GM19324 (cell line): ENCODE measurements around the gene SATB2.

Source experiments
- ATAC-seq: cut with Tn5 transposase; IDR thresholded peaks from one replicate; pipeline ENCODE4 v1.9.1; 2021; ENCODE audit warnings: mild to moderate bottlenecking, moderate library complexity; ENCODE audit not compliant: unreplicated experiment, low FRiP score

SATB2 gene

DNA sequence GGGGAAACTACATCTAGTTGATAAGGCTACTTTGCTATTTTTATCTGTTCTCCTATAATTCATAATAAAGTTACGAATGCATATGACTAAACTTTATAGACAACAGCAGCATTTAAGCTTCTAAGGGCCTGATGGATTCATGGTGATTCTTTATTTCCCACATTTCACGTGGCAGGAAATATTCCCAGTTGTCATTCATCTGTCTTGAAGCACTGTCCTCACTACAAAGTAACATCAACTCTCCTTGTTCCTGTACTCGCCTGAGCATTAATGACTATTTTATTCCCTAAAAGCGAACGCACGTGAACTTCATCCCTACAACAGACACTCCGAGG lies 2.6 kb downstream of the SATB2 start:
- ATAC-seq, result no peak

DNA sequence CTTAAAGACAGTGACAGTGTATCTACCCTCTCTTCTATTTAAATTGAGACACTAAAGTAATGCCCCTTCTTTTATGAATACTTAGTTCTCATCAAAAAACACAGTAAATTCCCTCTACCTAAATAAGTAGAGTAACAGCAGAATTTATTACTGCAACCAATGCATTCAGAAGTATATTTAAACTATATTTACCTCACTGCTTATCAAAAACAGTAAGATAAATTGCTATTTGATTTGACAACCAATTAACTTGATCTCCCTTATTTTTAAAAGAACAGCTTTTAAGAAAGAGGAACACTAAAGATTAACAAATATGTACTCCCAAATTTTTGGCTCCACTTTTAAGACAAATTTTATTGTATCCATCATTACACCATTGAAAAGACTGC lies 4.8 kb downstream of the SATB2 start:
- no peak for ATAC-seq

DNA sequence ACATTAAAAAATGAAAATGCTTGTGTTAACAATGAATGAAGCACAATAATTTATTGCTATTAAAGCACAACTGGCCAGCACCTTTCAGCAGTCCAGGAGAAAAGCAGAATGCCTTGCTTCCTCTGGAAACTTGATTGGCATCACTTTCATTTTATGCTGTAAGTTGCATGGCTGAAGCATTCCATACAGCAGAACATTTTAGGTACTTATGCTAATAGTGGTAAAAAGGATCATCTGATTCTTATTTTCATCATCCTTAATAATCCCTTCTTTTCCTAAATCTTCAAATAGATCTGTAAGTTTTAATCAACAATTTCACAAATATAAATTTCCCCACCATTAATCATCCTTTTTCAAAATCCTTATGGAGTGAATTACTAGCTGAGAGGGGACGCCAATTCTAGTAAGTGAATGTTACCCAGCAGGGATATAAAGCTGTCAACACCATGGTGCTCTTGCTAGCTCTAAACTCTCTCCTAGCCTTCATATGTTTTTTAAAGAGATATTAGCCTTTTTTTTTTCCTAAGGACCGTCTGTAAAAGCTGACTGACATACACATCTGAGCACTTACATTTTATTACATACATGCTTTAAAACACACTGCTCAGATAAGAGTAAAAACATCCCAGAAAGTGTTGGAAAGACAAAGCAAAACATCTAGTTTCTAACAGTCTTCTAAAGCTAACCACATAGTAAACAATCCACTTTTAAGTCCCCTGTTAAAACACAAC lies 5.3 kb downstream of the SATB2 start:
- no peak for ATAC-seq

DNA sequence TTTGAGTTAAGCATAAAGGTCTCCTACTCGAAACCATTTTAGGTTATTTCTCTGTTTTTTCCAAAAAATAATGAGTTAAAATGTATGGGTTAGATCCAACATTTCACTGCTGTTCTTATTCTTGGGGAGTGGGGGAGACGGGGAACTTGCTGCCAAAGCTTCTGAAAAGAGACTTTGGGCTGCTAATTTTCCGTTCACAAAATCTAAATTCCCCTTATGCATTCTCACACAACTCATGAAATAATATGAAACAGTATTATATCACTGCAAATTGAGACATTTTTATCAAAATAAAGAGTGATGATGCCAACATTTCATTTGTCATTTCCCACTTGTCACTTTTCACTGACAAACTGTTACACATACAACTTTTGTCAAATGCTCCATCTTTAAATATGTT lies 7.8 kb downstream of the SATB2 start:
- ATAC-seq, result no peak

DNA sequence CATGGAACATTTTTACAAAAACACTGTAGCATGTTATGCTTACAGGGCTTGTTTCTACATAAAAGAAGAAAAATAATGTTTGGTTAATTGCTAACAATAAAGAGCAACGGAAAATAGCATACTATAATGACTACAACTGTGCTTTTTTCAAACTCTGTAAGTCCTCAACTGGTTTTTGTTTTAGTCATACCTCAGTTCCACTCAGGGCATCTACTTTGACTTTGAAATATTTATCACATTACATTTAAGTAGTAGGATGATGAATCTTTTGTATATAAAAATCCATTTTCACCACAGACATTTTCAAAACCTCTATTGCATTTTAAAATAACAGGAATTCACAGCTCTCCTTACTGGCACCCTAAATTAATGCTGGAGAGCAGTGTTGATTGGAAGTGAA lies 8.3 kb downstream of the SATB2 start:
- ATAC-seq, result no peak

DNA sequence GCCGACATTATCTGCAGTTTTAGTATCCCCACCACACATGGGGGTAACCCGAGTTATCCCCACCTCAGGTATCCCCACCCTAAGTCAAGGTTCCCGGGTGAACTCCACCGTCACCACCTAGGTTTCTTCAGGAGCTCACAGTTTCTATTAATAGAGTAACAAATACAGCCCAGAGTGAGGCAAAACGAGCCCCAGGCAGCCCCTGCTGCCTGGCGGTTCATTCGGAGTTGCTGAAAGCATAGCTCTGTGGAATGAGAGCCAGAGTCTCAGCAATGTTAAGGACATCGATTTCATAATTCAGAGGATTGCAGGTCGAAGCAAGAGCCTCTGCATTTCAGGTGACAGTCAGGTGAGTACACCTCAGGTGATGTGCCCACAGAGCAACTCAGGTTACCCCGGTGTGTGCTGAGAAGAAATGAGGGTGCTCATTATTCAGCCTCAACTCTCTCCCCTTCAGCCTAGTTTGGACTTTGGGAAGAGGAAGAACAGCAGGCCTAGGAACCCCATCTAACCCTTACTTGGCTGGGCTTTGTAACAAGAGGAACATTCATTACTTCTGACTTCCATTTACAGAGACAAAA lies 10.7 kb downstream of the SATB2 start:
- no peak for ATAC-seq

DNA sequence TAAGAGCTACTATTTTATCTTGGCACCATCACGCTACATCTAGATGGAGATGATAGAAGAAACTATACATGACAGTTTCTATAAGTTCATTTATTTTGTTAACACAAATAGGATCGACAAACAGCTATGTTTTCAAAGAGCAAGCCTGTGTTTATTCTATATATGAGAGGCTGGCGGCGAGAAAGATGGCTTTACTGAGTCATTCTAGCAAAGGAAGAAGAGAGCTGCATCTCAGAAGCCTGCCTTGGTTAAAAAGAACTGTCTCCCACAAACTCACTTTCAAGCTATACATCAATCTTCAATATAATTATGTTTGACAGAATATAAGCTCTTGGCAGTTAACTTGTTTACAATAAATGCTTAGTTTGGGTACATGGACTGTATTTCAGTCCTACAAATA lies 13.0 kb downstream of the SATB2 start:
- ATAC-seq, result no peak

DNA sequence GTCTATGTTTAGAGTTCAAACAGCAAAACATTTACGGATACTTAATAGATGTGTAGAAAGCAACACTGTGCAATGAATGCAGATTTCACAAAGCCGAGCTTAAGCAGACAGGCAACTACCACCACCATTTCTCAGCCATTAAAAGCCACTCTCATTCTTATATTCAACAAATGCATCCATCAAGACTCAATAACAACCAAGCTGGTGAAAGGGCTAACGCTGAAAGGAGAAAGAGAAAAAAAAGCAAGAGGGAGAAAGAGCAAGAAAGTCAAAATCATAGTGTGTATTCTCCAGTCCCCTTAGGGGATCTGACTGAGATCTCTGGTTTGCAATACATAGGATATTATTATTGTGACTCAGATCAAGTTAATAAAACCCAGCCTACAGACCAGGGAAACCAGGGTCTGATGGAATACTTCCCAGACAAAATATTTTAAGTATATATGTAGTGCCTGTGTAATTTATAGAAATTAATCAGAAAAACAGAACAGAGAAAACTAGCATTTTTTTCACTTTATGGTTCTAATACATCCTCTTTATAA lies 14.1 kb downstream of the SATB2 start:
- ATAC-seq, result no peak

DNA sequence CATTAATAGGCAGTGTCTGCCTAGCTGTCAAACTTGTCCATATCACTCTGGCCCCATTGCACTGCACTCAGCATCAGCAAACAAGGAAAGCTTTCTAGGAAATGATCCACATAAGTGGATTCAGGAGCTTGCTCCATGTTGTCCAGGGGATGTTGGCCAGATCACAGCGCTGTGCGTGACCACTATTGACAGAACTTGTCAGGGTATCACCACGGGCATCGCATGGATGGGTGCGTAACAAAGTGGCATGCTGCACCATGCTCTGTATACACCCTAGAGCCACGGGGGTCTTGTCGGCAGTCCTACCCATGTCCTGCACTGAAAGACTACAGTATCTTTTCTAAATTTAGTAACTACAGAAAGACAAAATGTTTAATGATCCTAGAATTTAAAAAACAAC lies 15.6 kb downstream of the SATB2 start:
- no peak for ATAC-seq

DNA sequence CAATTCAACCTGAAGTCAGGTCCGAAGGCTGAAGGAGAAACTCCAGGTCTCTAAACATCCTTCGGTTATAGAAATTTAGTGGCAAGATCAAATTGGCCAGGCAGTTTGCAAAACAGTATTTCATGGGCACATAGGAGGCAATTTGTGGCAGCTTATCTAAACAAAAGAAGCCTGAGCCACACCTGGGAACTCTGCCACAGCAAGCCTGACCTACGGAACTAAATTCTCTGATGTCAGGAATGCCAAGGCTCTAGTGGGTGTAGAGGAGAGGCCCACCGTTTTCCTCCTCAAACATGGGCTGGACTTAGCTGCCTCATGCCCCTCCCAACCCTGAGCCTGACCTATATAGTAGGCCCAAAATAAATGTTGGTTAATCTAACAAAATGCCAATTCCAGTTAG lies 16.0 kb downstream of the SATB2 start:
- ATAC-seq, result no peak

DNA sequence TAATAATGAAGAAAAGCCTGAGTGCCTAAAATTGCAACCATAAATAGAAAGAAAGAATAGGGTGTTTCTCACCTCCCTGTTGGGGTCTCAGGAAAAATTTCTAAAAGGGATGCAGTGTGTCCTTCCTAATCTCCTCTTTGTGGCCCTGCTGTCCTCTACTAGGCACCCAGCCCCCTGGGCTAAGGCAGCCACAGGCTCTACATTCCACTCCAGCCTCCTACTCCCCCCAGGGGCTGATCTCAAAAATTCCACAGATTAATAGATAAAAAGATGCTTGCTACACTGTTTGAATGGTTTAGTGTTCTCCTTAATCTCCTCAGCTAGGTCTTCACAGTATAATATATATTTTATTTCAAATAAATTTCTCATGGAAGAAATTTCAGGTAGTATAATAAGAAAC lies 17.6 kb downstream of the SATB2 start:
- no peak for ATAC-seq

DNA sequence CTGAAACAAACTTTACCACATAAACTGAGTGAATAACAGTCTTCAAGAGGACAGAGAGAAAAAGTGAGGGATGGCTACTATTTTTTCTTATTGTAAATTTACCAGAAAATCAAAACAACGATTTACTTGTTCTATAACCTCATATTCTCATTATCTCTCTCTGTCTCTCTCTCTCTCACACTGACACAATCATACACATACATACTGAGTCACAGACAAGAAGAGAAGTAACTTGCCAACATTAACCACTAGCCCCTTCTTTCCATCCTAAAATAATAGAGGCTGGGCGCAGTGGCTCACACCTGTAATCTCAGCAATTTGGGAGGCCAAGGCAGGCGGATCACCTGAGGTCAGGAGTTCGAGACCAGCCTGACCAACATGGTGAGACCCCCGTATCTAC lies 18.2 kb downstream of the SATB2 start:
- no peak for ATAC-seq

DNA sequence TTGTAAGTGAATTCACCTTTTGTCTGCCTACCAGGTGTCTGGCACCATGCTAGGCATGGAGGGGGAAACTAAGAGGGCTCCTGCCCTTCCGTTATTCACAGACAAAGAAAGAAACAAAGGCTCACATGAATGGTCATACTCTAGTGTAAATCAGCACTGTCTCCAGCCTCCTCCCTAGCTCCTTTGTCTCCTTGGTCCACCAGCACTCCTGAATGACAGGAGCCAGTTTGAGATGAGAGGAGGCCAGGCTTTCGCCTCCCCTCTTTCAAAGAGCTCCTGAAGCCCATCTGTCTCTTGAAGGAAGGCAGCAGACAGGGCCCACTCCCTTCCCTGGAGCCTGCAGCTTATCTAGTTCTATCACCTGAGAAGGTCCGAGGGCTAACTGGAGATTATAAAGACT lies 18.7 kb downstream of the SATB2 start:
- no peak for ATAC-seq

DNA sequence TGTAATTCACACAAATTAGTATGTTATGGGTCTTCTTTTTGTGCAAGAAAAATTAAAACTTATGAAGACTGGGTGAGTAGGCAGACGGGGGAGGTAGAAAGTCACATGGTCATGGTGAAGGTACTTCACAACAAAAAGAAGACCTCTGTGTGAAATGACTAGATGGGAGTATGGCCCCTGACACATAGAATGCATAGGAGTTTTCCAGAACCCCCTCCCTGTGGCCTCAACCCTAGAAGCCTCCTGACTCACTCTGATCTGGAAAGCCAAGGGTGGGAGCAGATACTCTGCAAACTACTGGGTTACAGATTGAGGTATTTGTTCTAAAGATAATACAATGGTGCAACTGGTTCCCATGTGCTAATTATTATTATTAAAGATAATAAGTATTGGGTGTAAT lies 23.2 kb downstream of the SATB2 start:
- no peak for ATAC-seq

DNA sequence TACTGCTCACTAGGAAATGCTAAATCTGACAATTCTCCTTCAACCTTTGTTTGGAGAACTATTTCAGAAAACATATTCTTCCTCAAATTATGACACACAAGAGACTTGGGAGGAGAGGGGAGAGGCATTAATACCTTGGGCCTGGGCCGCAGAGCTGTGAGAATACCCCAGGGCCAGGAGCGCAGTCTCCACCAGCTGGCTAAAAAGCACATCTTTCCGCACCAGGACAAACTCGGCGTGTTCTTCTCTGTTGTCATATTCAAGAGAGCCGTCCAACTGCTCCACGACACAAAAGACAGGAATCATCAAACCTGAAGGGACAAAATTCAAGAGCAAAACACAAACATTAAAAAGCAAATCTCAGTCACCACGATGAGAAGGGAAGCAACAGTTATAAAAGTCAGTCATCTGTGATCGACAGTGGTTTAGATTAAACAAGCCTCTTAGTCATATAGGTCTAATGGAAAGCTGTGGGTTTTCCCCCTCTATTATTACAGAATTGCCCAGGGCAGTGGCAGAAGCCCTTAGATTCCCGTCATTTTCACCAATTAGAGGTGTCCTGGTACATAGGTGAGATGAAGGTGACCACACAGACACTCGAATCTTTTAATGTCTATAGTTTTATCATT lies 24.4 kb downstream of the SATB2 start:
- ATAC-seq, result no peak

DNA sequence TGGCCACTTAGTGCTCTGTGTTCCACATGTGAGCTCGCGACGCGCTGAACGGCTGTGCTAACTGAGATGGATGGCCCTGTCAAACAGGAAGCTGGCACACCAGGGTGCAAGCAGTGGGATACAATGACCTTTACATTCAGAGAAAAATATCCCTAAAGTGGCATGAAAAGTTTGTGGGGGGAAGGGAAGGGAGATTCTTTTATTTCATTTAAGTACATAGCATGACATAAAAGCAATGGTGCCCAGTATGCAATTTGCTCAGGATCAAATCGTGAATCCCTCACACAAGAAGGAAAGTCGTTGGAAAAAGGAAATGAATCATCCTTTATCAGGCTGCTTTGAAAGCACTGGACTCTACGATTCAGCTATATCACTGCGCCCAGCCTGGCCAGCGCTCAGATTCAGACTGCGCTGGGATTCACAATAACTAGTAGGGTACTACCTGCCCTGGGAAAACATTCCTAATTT lies 26.0 kb downstream of the SATB2 start:
- no peak for ATAC-seq

DNA sequence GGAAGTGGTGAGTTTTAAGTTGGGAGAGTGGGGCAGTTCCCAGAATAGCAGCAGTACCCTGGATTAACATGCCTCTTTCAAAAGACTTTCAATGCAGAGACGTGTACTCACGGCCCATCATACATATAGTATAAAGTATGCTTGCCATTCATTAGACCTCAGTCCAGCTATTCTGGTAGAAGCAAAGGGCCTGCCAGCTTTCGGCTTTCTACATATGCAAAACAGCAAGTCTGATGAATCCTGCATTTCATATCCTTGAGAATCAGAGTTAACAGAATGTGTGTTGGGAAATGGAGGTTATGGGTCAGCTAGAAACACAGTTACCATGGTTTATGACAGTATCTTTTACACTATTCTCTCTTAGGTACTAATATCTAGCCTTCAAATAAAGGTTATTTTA lies 27.5 kb downstream of the SATB2 start:
- ATAC-seq, result no peak

DNA sequence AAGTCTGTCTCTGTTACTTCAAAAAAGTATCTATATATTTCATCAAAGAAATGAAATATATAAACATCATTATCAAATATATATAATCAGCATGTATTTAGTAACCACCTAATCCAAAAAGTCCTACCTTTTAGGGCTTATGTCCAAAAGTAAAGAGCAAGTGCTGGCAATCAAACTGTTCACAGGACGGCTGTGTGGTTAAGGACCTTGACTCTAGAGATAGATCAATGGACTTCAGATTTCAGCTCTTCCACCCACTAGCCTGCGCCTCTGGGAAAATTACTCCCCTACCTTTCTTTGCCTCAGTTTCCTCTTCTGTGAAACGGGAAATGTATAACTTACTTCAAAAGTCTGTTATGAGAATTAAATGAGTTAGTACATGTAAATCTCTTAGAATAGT lies 29.4 kb downstream of the SATB2 start:
- no peak for ATAC-seq

DNA sequence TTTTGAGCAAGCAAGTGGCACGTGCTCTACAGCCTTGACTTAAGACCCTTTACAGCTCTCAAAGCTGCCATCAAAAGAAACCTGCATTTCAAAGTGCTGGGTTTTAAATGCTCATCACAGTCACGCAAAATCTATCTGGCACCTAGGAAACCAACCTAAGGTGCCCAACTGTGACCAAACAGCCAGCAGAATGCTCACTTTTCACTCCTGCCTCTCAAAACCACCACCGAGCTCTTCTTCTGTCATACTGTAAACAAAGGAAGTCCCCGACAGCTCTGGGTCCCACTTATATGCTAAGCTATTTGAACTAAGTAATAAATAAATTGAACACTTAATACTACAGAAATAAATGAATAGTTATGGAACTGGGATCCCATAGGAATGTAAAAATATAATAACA lies 33.6 kb downstream of the SATB2 start:
- no peak for ATAC-seq

DNA sequence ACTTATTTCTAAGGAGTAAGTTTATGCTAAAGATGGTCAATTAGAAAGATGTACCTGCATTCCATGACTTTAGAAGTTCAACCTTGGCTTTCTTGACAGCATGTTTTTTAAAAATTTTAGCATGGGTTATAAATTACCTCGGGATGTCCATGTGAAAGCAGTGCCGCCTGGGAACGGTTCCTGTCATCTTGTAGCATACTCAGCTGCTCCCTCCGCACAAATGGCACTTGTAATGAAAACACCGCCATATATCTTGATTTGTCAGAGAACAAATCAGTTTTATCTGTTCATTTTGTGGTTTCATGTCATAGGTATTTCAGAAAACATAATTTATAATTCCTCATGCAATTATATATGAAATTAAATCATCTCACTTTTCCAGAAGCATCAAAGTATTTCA lies 38.3 kb downstream of the SATB2 start:
- ATAC-seq, result no peak

DNA sequence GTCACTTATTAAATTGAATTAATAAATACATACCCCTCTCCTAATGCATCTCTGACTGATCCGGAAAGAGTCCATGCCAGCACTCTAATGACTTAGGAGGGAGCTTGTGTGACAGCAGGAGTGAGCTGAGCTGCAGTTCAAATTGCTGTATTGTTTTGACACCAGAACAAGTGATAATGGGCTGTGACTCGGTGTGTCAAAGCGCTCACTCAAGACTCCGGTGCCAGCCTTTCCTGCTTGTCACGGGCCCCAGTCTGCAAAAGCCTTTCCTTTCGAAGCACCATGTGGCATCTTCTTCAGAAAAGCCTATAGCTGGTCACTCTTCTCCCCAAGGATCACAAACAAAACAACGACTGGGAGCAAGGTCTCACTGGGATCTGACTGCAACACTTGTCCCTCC lies 43.3 kb downstream of the SATB2 start:
- no peak for ATAC-seq

DNA sequence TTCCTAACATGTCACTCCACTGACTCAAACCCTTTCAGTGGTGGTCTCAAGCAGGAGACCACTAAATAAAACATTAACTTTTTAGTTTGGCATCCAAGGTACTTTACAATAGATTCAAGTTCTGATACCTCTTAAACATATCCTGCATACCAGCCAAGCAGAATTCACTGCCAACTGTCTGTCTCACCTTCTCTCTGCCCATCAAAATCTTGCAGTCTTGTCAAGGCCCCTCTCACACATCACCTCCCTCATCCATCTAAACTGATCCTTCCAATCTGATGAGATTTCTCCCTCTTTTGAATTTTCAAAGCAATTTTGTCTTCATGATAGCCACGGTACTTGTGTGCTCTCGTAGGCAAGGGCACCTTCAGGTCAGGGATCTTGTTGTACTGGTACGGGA lies 43.7 kb downstream of the SATB2 start:
- no peak for ATAC-seq
